ENCODE results near the gene ZNF28.
"Not testable (repeated sequence)": the region's sequence is repeated elsewhere in the genome, so short reads cannot be mapped to it uniquely, and the experiment has no call there.

ZNF28 gene

DNA sequence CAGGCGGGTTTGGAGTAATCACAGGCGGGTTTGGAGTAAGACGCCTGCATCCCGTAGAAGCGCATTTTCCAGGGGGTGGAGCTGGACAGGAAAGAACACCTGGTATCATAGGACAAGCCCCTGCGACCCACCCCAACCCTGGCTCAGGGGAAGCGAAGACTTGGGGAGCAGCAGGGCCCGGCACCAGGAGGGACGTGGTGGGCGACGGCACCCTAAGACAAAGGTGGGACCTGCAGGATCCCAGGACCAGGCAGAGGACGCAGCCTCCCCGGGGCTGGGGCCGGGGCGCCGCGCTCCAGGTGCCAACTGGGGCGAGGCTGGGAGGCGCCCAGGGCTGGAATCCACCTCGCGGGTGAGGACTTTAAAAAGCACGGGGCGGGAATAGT lies 35.4 kb downstream of the ZNF28 start:
- H3K23ac ChIP-seq (ENCODE audit: low read length): peak overlapping the region; percentile 66
- H3K27me3 ChIP-seq (ENCODE audit: insufficient read depth, low read length, poor library complexity): no peaks in the 10 kb centered on the region
- H4K8ac ChIP-seq (ENCODE audit: low read depth, low read length): no peak overlapping the region
- H3K9ac ChIP-seq (ENCODE audit: low read length): peak overlapping the region; percentile 78
- H3K4me3 ChIP-seq (ENCODE audit: low read length): peak overlapping the region; percentile 74
- WGBS (ENCODE audit: extremely low coverage, insufficient coverage, low lambda C conversion rate): no CpG with 5 or more reads among the region's 23 CpGs
- H2AK5ac ChIP-seq (ENCODE audit: low read length): no peak overlapping the region
- no peaks in the 10 kb centered on the region for H3K4me1 ChIP-seq (ENCODE audit: control insufficient read depth, low read depth, low read length)
- H2BK5ac ChIP-seq (ENCODE audit: low read length): no peak overlapping the region
- H3K27ac ChIP-seq (ENCODE audit: low read depth, low read length): no peak overlapping the region
- no peaks in the 10 kb centered on the region for H3K36me3 ChIP-seq (ENCODE audit: control insufficient read depth, insufficient read depth, low read length)
- H3K4me2 ChIP-seq (ENCODE audit: low read length): peak overlapping the region; percentile 85
- no peak for DNase-seq
- no peak overlapping the region for H4K5ac ChIP-seq (ENCODE audit: low read length)
- H3K79me1 ChIP-seq (ENCODE audit: low read length): no peaks in the 10 kb centered on the region
- no peak overlapping the region for H2BK120ac ChIP-seq (ENCODE audit: low read depth, low read length)
- H3K56ac ChIP-seq (ENCODE audit: low read length): peak overlapping the region; percentile 82
- H3K18ac ChIP-seq (ENCODE audit: low read length): peak overlapping the region; percentile 61
- H2BK15ac ChIP-seq (replicated peaks; ENCODE audit: low read depth): no peak overlapping the region
- no peaks in the 10 kb centered on the region for H3K79me2 ChIP-seq (ENCODE audit: control insufficient read depth, insufficient read depth, low read length)
- H3K4ac ChIP-seq (ENCODE audit: low read depth, low read length): no peak overlapping the region

- no CpG with 5 or more reads among the region's 3 CpGs for WGBS (ENCODE audit: extremely low coverage, insufficient coverage, low lambda C conversion rate)
- no peak for DNase-seq
- H3K4me1 ChIP-seq (ENCODE audit: control insufficient read depth, low read depth, low read length): no peaks in the 10 kb centered on the region
- H3K18ac ChIP-seq (ENCODE audit: low read length): no peak overlapping the region
- no peak overlapping the region for H3K27ac ChIP-seq (ENCODE audit: low read depth, low read length)
- no peak overlapping the region for H3K4me3 ChIP-seq (ENCODE audit: low read length)
- no peak overlapping the region for H2BK5ac ChIP-seq (ENCODE audit: low read length)
- H3K9ac ChIP-seq (ENCODE audit: low read length): no peak overlapping the region
- no peak overlapping the region for H2AK5ac ChIP-seq (ENCODE audit: low read length)
- no peaks in the 10 kb centered on the region for H3K36me3 ChIP-seq (ENCODE audit: control insufficient read depth, insufficient read depth, low read length)
- no peak overlapping the region for H4K8ac ChIP-seq (ENCODE audit: low read depth, low read length)
- no peak overlapping the region for H3K4ac ChIP-seq (ENCODE audit: low read depth, low read length)
- no peak overlapping the region for H2BK15ac ChIP-seq (replicated peaks; ENCODE audit: low read depth)
- no peak overlapping the region for H3K4me2 ChIP-seq (ENCODE audit: low read length)
- H4K5ac ChIP-seq (ENCODE audit: low read length): no peak overlapping the region
- H3K79me1 ChIP-seq (ENCODE audit: low read length): no peaks in the 10 kb centered on the region
- no peak overlapping the region for H3K23ac ChIP-seq (ENCODE audit: low read length)
- no peaks in the 10 kb centered on the region for H3K79me2 ChIP-seq (ENCODE audit: control insufficient read depth, insufficient read depth, low read length)
- H3K56ac ChIP-seq (ENCODE audit: low read length): peak overlapping the region; percentile 49
- H2BK120ac ChIP-seq (ENCODE audit: low read depth, low read length): no peak overlapping the region
- H3K27me3 ChIP-seq (ENCODE audit: insufficient read depth, low read length, poor library complexity): no peaks in the 10 kb centered on the region
Observed at GRCh38 chr19:52785506-52785905, 35.9 kb downstream of the ZNF28 start.

DNA sequence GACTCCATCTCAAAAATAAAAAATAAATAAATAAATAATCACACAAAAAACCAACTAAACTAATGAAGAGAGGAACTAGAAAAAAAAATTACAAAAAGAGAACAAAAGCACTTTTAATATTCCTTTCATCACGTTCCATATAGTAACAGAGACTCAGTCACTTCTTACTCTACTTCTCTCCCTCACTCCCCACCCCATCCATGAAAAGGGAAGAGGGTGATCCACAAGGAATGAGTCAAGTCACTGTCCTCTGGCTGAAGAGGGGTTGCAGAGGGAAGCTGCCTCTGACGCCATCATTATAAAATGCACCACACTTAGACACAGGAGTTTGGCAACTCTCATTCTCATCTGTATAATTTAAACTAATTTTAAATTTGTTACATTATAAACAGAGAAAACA lies 38.6 kb downstream of the ZNF28 start:
- H3K56ac ChIP-seq (ENCODE audit: low read length); H3K23ac ChIP-seq (ENCODE audit: low read length); H2BK120ac ChIP-seq (ENCODE audit: low read depth, low read length); H2AK5ac ChIP-seq (ENCODE audit: low read length); H2BK15ac ChIP-seq (replicated peaks; ENCODE audit: low read depth); H3K4me3 ChIP-seq (ENCODE audit: low read length); H3K18ac ChIP-seq (ENCODE audit: low read length); H4K8ac ChIP-seq (ENCODE audit: low read depth, low read length); H3K4me1 ChIP-seq (ENCODE audit: control insufficient read depth, low read depth, low read length); H3K79me2 ChIP-seq (ENCODE audit: control insufficient read depth, insufficient read depth, low read length); H2BK5ac ChIP-seq (ENCODE audit: low read length); H3K27ac ChIP-seq (ENCODE audit: low read depth, low read length); DNase-seq; H3K79me1 ChIP-seq (ENCODE audit: low read length); H4K5ac ChIP-seq (ENCODE audit: low read length); H3K27me3 ChIP-seq (ENCODE audit: insufficient read depth, low read length, poor library complexity); H3K9ac ChIP-seq (ENCODE audit: low read length); H3K36me3 ChIP-seq (ENCODE audit: control insufficient read depth, insufficient read depth, low read length); H3K4ac ChIP-seq (ENCODE audit: low read depth, low read length); H3K4me2 ChIP-seq (ENCODE audit: low read length): not testable (repeated sequence)
- WGBS (ENCODE audit: extremely low coverage, insufficient coverage, low lambda C conversion rate): no CpG with 5 or more reads among the region's 2 CpGs

GRCh38 chr19:52778811-52779210 lies 42.6 kb downstream of the ZNF28 start:
- Histone ChIP-seq H3K4ac (ENCODE audit: low read depth, low read length) (no peak overlapping the region), H2BK15ac (replicated peaks; ENCODE audit: low read depth) (no peak overlapping the region), H2BK120ac (ENCODE audit: low read depth, low read length) (no peak overlapping the region), H3K56ac (ENCODE audit: low read length) (no peak overlapping the region), H3K4me2 (ENCODE audit: low read length) (no peak overlapping the region), H3K79me2 (ENCODE audit: control insufficient read depth, insufficient read depth, low read length) (no peaks in the 10 kb centered on the region), H3K27ac (ENCODE audit: low read depth, low read length) (no peak overlapping the region), H2BK5ac (ENCODE audit: low read length) (no peak overlapping the region), H3K79me1 (ENCODE audit: low read length) (no peaks in the 10 kb centered on the region), H2AK5ac (ENCODE audit: low read length) (no peak overlapping the region), H3K27me3 (ENCODE audit: insufficient read depth, low read length, poor library complexity) (no peaks in the 10 kb centered on the region), H3K18ac (ENCODE audit: low read length) (no peak overlapping the region), H4K8ac (ENCODE audit: low read depth, low read length) (no peak overlapping the region), H3K4me3 (ENCODE audit: low read length) (no peak overlapping the region), H3K4me1 (ENCODE audit: control insufficient read depth, low read depth, low read length) (no peaks in the 10 kb centered on the region), H3K23ac (ENCODE audit: low read length) (no peak overlapping the region), H3K36me3 (ENCODE audit: control insufficient read depth, insufficient read depth, low read length) (no peaks in the 10 kb centered on the region), H3K9ac (ENCODE audit: low read length) (no peak overlapping the region), H4K5ac (ENCODE audit: low read length) (no peak overlapping the region)
- WGBS (ENCODE audit: extremely low coverage, insufficient coverage, low lambda C conversion rate): no CpG with 5 or more reads among the region's 3 CpGs
- no peak for DNase-seq

DNA sequence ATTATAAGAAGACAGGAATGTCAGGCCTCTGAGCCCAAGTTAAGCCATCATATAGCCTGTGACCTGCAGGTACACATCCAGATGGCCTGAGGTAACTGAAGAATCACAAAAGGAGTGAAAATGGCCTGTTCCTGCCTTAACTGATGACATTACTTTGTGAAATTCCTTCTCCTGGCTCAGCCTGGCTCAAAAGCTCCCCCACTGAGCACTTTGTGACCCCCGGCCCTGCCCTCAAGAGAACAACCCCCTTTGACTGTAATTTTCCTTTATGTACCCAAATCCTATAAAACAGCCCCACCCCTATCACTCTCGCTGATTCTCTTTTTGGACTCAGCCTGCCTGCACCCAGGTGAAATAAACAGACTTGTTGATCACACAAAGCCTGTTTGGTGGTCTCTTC lies 65.0 kb downstream of the ZNF28 start:
- H2BK120ac ChIP-seq (ENCODE audit: low read depth, low read length); H2BK5ac ChIP-seq (ENCODE audit: low read length); H3K23ac ChIP-seq (ENCODE audit: low read length); H4K8ac ChIP-seq (ENCODE audit: low read depth, low read length); H3K27ac ChIP-seq (ENCODE audit: low read depth, low read length); H3K9ac ChIP-seq (ENCODE audit: low read length); H3K79me1 ChIP-seq (ENCODE audit: low read length); H2AK5ac ChIP-seq (ENCODE audit: low read length); H3K79me2 ChIP-seq (ENCODE audit: control insufficient read depth, insufficient read depth, low read length); H3K4me1 ChIP-seq (ENCODE audit: control insufficient read depth, low read depth, low read length); H3K4me2 ChIP-seq (ENCODE audit: low read length); H3K4me3 ChIP-seq (ENCODE audit: low read length); H2BK15ac ChIP-seq (replicated peaks; ENCODE audit: low read depth); H3K27me3 ChIP-seq (ENCODE audit: insufficient read depth, low read length, poor library complexity); H4K5ac ChIP-seq (ENCODE audit: low read length); H3K36me3 ChIP-seq (ENCODE audit: control insufficient read depth, insufficient read depth, low read length); H3K18ac ChIP-seq (ENCODE audit: low read length): not testable (repeated sequence)
- H3K56ac ChIP-seq (ENCODE audit: low read length): peak overlapping the region; percentile 71
- DNase-seq: peak; percentile 57
- peak overlapping the region; percentile 55 for H3K4ac ChIP-seq (ENCODE audit: low read depth, low read length)
- WGBS (ENCODE audit: extremely low coverage, insufficient coverage, low lambda C conversion rate): no CpG with 5 or more reads among the region's 2 CpGs

- no peaks in the 10 kb centered on the region for H3K79me2 ChIP-seq (ENCODE audit: control insufficient read depth, insufficient read depth, low read length)
- no peak overlapping the region for H3K4ac ChIP-seq (ENCODE audit: low read depth, low read length)
- no peaks in the 10 kb centered on the region for H3K79me1 ChIP-seq (ENCODE audit: low read length)
- H2BK120ac ChIP-seq (ENCODE audit: low read depth, low read length): no peak overlapping the region
- H3K27me3 ChIP-seq (ENCODE audit: insufficient read depth, low read length, poor library complexity): no peaks in the 10 kb centered on the region
- no peak overlapping the region for H3K4me2 ChIP-seq (ENCODE audit: low read length)
- no peak overlapping the region for H2BK15ac ChIP-seq (replicated peaks; ENCODE audit: low read depth)
- peak overlapping the region; percentile 73 for H3K56ac ChIP-seq (ENCODE audit: low read length)
- no CpG with 5 or more reads among the region's 4 CpGs for WGBS (ENCODE audit: extremely low coverage, insufficient coverage, low lambda C conversion rate)
- H3K4me1 ChIP-seq (ENCODE audit: control insufficient read depth, low read depth, low read length): no peaks in the 10 kb centered on the region
- peak overlapping the region; percentile 55 for H2AK5ac ChIP-seq (ENCODE audit: low read length)
- H4K5ac ChIP-seq (ENCODE audit: low read length): no peak overlapping the region
- H3K27ac ChIP-seq (ENCODE audit: low read depth, low read length): peak overlapping the region; percentile 22
- H3K23ac ChIP-seq (ENCODE audit: low read length): no peak overlapping the region
- H3K4me3 ChIP-seq (ENCODE audit: low read length): no peak overlapping the region
- no peaks in the 10 kb centered on the region for H3K36me3 ChIP-seq (ENCODE audit: control insufficient read depth, insufficient read depth, low read length)
- H4K8ac ChIP-seq (ENCODE audit: low read depth, low read length): no peak overlapping the region
- no peak overlapping the region for H3K18ac ChIP-seq (ENCODE audit: low read length)
- H3K9ac ChIP-seq (ENCODE audit: low read length): no peak overlapping the region
- DNase-seq: no peak
- H2BK5ac ChIP-seq (ENCODE audit: low read length): no peak overlapping the region
Observed at GRCh38 chr19:52749780-52750179, 71.7 kb downstream of the ZNF28 start.

All from mesendoderm (in vitro differentiated cells).